HG03097 (cell line): Measurements from ENCODE around the gene NME7.

Source experiments
- ATAC-seq: cut with Tn5 transposase; IDR thresholded peaks from one replicate; pipeline ENCODE4 v1.9.1; 2021; ENCODE audit not compliant: unreplicated experiment, low FRiP score

NME7 gene

DNA sequence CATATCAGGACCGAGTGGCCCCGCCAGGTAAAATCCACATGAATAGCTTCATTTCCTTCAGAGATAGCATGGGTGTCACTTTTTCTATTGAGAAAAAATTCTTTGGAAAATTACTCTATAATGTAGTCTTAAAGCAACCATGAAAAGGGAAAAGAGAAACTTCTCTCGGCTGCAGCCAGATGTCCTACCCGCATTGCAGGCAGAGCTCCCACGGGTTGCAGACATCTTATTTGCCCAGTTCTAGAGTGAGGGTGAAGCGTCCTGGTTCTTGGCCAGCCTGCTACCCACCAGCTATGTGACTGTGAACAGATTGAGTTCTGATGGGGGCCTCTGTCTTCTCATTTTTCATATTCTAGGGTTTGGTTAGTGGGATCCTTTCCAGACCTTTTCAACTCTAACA lies 256.1 kb downstream of the NME7 start:
- ATAC-seq = no peak

GRCh38 chr1:169110689-169111447 lies 256.7 kb downstream of the NME7 start:
- ATAC-seq = no peak

DNA sequence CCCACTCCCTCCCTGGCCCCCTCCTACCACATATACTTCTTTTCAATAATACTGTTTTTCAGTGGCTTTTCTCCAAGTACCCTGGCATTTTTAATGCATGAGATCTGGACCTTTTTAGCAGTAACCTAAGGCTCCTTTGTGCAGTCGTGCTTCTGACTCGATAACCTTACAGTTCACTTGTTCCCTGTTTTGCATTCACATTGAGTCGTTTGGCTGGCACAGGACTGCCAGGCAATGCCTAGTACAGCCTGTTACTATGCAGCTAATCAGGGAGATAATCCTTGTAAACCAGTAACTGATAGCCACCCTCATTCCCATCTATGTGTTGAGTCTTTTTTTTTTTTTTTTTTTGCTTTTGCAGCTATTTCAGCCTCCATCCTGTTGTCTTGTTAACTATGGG lies 257.4 kb downstream of the NME7 start:
- ATAC-seq = no peak

DNA sequence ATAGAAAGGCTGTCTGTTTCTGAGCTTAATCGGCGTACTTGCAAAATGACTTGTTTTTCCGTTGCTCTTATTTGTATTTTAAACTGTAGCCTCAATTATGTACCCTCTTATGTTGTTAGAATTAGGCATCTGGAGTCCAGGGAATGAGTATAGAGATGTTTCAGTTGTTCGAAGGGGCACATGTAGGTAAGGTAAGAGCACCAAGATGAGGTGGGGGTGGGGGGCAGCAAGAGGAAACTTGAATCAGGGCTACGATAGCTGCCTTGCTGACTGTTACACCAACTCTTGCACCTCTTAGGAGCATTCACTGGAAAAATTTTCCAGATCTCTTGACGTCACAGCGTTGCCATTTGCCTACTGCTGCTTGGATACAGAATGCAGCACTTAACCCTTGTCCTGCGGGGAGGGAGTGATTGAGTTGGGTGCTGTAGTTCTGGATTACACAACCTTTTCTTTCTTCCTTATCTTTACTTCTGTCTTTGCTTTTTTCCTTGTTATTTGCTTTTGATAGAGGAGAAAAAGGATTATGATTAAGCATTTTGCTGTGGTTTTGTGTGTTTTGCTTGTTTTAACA lies 257.9 kb downstream of the NME7 start:
- no peak for ATAC-seq

GRCh38 chr1:169108863-169109560 lies 258.6 kb downstream of the NME7 start:
- ATAC-seq = no peak

DNA sequence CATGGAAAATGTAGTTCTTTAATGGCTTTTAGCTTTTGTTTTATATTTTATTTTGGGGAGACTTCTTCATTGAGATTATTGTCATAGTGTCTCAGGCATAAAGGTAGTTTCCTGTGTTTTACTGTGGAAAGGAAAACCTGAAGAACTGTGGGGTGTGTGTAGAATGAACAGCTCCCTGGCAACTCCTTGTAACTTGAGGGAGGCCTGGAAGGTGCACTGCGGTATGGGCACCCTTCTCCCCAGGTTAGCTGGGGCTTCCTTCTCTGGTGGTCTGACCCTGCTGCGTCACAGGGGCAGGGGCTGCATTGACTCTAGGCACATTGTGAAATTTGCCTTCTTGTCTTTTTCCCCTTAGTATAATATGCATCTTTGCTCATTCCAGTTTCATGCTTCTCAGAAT lies 259.4 kb downstream of the NME7 start:
- ATAC-seq = no peak

DNA sequence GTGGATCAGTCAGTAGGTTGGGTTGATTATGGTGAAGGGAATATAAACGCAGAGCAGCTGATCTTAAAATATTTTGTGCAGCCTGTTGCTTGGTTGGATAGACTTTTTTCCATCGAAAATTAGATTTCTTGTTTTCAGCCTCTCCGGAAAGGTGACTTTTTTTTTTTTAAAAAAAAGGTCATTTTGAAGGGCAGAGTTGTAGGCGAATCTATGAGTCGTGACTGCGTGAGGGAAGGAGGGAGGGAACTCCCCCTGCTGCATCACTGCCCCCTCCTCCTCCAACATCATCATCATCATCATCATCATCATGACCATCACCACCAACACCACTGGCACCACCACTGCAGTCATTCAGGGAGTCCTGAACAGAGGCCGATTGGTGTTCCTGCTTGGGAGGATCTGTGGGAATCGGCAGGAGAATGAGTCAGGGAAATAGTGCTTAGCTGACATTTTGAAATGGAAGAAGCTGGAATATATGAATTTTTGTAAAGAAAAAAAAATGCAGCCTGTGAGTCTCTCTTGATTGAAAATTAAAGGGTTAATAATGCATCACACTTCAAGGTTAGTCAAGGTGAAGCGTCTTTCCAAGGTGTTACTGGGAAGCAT lies 259.9 kb downstream of the NME7 start:
- ATAC-seq = no peak

- ATAC-seq = no peak
These were observed 260.5 kb downstream of the NME7 start for GRCh38 chr1:169106921-169107602.

GRCh38 chr1:169106095-169106920 lies 261.3 kb downstream of the NME7 start, which contains the start of gene ATP1B1:
Gene ATP1B1, plus strand, starts transcription at chr1:169106690. Its CDS starts 140 bp downstream, at chr1:169106830.
- peak; percentile 86 for ATAC-seq

DNA sequence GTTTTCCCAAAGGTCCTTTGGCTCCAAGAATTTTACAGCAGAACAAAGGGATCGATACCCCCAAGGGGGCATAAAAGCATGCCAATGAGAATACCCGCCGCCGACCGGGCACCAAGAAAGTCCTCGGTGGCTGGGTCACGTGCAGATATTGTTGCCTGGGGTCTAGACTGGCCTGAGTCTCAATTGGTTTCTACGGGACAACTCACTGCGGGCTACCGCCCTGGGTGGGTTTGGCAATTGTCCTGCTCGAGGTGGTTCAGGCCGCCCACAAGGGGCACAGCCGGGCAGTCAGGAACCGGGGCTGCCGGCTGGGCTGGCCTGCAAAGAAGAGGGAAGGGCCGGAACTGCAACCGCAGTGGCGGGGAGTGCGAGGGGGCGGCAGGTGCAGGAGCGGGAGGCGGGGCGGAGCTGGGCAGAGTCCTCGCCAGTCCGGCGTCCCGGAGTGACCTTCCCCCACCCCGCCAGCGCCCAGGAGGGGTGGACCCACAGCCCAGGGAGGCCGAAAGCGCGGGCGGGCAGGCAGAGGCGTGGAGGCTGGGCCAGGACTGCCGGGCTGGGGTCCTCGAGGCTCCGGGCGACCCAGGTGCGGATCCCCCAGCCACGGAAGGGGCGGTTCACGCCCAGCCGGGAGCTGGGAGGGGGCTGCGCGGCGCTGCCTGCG lies 262.0 kb downstream of the NME7 start:
- ATAC-seq = peak; percentile 22

GRCh38 chr1:169105087-169105433 lies 262.5 kb downstream of the NME7 start:
- ATAC-seq = no peak

DNA sequence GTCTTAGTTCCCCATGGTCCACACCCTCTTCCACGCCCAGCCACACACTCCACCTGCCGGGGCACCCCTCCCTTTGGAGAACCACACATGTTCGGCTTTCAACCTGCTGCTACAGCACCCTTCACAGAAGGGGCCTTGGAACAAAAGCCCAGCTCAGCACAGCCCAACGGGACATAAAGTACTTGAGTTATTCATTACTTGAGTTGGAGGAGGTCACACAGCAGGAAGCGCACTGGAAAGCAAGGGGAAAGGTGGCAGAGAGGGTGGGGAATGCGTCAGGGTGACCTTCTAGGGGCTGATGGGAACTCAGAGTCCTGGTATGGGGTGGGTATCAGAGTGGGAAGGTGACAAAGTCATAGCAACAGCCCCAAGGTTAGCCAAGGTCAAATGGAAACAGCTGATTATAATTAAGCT lies 264.1 kb downstream of the NME7 start:
- ATAC-seq = no peak

DNA sequence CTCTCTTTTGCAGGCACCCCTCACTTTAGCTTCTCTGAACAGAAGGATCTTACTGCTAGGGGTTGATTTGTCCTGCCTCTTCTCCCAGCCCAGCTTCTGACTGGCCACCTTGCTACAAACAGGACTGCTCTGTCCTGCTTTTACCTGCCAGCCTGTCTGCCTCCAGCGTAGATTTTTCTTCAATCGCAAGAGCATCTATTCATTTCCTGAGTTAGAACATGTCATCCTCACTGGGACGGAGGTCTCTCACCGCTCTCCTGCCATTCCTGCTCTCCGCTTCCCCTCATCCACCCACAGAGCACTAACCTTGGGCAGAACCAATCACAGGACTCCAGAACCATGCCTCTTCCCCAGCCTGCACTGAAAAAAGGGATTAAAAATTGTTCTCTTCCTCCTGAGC lies 264.6 kb downstream of the NME7 start:
- no peak for ATAC-seq

DNA sequence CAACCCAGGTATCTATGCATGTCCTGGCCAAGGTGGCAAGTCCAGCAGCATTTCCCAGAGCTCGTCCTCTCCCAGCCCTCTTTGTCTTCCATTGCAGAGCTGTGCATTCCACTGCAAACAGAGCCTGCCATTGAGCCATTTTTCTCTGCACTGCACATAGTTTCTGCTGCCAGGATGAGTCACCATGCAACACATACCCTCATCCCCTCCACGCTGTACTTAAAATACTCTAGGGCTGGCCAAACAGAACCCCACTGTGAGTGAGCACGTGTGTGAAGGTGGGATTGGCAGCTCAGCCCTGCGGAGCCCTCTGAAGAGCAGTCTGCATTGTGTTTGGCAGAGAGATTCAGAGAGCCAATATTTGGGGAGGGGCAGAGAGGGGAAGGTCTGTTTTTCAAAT lies 265.0 kb downstream of the NME7 start:
- no peak for ATAC-seq

- ATAC-seq = no peak
These were observed 266.9 kb downstream of the NME7 start for GRCh38 chr1:169100651-169101088.

GRCh38 chr1:169100208-169100607 lies 267.4 kb downstream of the NME7 start:
- ATAC-seq = no peak

- no peak for ATAC-seq
These were observed 268.0 kb downstream of the NME7 start for GRCh38 chr1:169099561-169099960.

GRCh38 chr1:169098380-169098779 lies 269.2 kb downstream of the NME7 start:
- ATAC-seq = no peak

DNA sequence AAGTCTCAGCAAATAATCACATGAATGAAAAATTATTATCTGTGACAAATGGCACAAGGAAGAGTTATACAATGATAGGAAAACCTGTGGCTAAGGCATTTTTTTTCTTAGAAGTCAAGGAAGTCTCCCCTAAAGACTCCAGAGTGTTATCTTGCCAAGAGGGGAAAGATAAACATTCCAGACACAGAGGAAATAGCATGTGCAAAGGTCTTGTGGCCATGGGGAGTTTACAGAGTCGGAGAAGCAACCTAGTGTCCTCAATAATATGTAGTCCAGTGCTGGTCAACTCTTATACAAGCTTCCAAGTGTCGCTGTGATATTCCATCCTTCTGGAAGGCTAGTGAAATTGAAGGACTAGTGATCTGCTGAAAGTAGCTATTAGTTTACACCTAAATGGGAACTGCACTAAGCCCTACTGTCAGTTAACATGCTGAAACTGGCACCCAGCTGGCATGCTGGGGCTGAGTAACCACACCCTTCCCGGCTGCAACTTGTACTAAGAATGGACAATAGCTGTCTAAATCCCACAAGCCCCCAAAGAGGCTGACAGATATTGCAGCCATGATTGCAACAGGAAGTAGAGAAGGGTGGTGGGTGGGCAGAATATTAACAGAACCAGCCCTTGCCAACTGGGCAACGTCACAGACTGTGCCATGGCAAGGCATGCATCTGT lies 272.6 kb downstream of the NME7 start:
- ATAC-seq = no peak
